Osteocyte (in vitro differentiated cells): Measurements from ENCODE around the gene ZFHX3. TPM values are rescaled to one million over a fixed set of nuclear protein-coding genes. Genes with fewer than 3 reads are reported as not detected.

Source experiments
- DNase-seq: peaks from one replicate; pipeline ENCODE4 v3.0.0; 2021; ENCODE audit warnings: mixed read lengths; ENCODE audit not compliant: unreplicated experiment; ENCODE audit errors: extremely low spot score
- H3K27ac Mint-ChIP-seq: one replicate; pipeline ENCODE4 v1.8.0; 2021; ENCODE audit warnings: mild to moderate bottlenecking, mixed read lengths; ENCODE audit not compliant: unreplicated experiment
- H3K27me3 Mint-ChIP-seq: one replicate; pipeline ENCODE4 v1.8.0; 2021; ENCODE audit warnings: mixed read lengths; ENCODE audit not compliant: unreplicated experiment
- H3K36me3 Mint-ChIP-seq: one replicate; pipeline ENCODE4 v1.8.0; 2021; ENCODE audit warnings: mixed read lengths; ENCODE audit not compliant: unreplicated experiment
- H3K4me1 Mint-ChIP-seq: one replicate; pipeline ENCODE4 v1.8.0; 2021; ENCODE audit warnings: mixed read lengths; ENCODE audit not compliant: unreplicated experiment
- H3K4me3 Mint-ChIP-seq: one replicate; pipeline ENCODE4 v1.8.0; 2021; ENCODE audit warnings: mild to moderate bottlenecking, moderate library complexity, mixed read lengths; ENCODE audit not compliant: unreplicated experiment
- H3K9me3 Mint-ChIP-seq: one replicate; pipeline ENCODE4 v1.8.0; 2021; ENCODE audit warnings: mixed read lengths; ENCODE audit not compliant: unreplicated experiment
- total RNA-seq: library from RNA; stranded (reverse); gene quantifications from 2 replicates; pipeline ENCODE4 v1.2.1, GENCODE V29; 2021
- TF ChIP-seq, protein P1 (sequence below): fragments of 200-600 bp; sonication (generic); IDR thresholded peaks from 2 replicates; pipeline ENCODE4 v1.5.0; 2021; ENCODE audit warnings: antibody characterized with exemption, mild to moderate bottlenecking, moderate library complexity

The ZFHX3 gene
- total RNA-seq, 1 donor from 2014 or later: 89.1 TPM

DNA sequence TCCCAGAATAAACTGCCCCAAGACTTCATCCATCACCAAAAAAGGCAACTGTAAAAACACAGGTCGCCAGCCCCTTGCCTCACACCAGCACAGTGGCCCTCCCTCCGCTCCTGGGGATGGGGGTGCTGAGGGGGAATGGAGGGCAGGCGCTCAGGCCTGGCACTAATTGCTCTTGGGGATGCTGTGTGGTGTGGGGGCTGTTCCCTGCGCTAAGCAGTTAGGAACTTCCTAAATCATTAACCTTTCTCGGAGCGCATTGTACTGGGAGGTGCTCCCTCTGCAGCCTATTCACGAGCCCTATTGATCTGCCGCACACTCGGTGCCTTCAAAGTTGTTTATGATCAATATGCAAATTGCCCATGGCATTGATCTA, 199.9 kb downstream of the ZFHX3 start:
- Mint-ChIP-seq H3K4me3 (no peak overlapping the region), H3K27ac (peak overlapping the region; percentile 99), H3K36me3 (peaks cover 10% of the 10 kb centered on the region), H3K4me1 (peaks cover 89% of the 10 kb centered on the region), H3K9me3 (no peaks in the 10 kb centered on the region), H3K27me3 (no peaks in the 10 kb centered on the region)
- TF ChIP-seq, protein P1, sequence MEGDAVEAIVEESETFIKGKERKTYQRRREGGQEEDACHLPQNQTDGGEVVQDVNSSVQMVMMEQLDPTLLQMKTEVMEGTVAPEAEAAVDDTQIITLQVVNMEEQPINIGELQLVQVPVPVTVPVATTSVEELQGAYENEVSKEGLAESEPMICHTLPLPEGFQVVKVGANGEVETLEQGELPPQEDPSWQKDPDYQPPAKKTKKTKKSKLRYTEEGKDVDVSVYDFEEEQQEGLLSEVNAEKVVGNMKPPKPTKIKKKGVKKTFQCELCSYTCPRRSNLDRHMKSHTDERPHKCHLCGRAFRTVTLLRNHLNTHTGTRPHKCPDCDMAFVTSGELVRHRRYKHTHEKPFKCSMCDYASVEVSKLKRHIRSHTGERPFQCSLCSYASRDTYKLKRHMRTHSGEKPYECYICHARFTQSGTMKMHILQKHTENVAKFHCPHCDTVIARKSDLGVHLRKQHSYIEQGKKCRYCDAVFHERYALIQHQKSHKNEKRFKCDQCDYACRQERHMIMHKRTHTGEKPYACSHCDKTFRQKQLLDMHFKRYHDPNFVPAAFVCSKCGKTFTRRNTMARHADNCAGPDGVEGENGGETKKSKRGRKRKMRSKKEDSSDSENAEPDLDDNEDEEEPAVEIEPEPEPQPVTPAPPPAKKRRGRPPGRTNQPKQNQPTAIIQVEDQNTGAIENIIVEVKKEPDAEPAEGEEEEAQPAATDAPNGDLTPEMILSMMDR: no peak
- no peak for DNase-seq

DNA sequence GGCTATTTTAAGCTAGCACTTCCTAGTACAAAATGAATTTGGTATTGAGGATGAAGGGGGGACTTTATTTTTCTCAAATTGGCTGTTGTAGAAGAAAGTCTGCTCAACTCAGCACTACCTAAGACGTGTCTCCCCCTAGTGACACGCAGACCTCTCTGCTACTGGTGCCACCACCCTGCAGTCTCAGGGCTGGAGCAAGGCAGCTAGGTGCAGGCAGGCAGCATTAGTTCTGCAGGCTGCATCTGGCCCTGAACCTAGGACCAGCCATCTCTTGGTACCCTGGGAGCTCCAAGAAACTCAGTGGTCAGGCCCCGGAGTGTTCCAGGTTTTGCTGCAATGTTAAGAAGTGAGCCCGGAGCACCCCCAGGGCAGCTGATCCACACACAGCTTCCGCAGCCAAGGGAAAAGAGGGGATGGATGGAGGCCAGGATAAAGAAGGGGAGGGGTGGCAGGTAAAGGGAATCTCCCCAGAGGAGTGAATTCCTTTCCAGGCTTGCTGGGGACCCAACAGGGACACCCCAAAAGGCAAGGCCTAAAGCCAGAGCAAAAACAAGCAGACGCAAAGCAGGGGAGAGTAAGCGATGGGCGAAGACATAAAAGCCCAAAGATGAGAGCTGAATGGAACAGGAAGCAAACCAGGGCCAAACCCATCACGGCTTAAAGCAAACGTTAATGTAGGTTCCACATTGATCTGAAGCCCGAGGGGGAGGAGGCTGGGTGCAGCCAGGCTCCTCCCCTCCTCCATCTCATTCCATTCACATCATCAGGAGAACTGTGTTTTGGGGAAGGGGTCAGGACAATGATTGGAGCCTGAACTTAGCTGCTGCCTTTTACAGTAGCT, 200.5 kb downstream of the ZFHX3 start:
- Mint-ChIP-seq H3K36me3 (peaks cover 9% of the 10 kb centered on the region), H3K9me3 (no peaks in the 10 kb centered on the region), H3K27me3 (no peaks in the 10 kb centered on the region), H3K27ac (peak overlapping the region; percentile 99), H3K4me1 (peaks cover 84% of the 10 kb centered on the region), H3K4me3 (peak overlapping the region; percentile 10)
- TF ChIP-seq, protein P1: peak; percentile 61
- DNase-seq: no peak

DNA sequence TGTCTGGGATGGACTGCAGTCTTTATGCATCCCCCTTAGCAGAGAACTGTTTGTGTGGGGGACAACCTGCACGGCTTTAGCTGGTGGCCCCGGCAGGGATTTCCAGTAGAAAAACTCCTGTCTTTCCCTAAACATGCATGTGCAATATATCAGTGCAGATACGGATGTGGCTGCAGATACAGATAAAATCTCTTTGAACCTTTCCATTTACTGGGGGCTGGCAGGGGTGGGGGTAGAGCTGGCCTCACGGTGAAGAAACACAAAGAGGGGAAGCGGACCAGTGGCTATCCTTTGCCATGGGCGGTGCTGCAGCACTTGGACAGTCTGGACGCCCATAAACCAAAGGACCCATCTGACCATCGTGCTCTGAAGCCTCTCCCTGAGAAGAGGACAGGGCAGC, 201.3 kb downstream of the ZFHX3 start:
- no peaks in the 10 kb centered on the region for H3K9me3 Mint-ChIP-seq
- no peak overlapping the region for H3K4me3 Mint-ChIP-seq
- peak overlapping the region; percentile 80 for H3K27ac Mint-ChIP-seq
- peaks cover 5% of the 10 kb centered on the region for H3K36me3 Mint-ChIP-seq
- peaks cover 83% of the 10 kb centered on the region for H3K4me1 Mint-ChIP-seq
- no peaks in the 10 kb centered on the region for H3K27me3 Mint-ChIP-seq
- TF ChIP-seq, protein P1: no peak
- DNase-seq: no peak

DNA sequence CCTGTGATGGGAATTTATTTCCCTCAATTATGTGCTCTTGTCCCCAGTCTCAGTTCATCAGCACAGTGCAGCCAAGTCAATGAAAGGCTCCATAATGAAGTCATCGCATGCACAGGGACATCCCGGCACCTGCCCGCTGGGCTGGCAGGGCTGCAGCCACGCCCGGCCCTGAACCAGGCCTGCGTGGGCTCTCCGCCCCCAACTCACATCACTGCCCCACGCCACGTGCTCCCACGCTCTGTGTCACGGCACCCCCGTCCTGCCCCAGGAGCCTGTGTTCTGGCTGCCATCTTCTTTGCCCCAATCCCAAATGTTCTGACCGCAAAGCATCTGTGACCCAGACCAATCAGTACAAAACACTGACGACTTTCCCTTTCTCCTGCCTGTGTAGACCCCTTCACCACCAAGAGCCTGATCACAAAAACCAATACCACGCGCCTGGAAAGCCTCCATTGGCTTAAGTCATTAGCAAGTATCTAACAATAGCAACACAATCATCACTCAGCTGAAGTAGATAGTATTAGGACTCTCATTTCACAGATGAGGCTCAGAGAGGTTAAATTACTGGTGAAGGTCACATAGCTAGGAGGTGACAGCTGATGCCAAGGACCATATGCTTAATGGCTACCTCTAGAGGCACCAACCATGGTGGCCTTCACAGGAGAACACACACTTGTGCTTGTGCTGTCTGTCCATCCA, 202.5 kb downstream of the ZFHX3 start:
- no peak overlapping the region for H3K4me3 Mint-ChIP-seq
- H3K9me3 Mint-ChIP-seq: no peaks in the 10 kb centered on the region
- H3K27me3 Mint-ChIP-seq: no peaks in the 10 kb centered on the region
- peaks cover 82% of the 10 kb centered on the region for H3K4me1 Mint-ChIP-seq
- no peak for DNase-seq
- peaks cover 5% of the 10 kb centered on the region for H3K36me3 Mint-ChIP-seq
- TF ChIP-seq, protein P1: no peak
- peak overlapping the region; percentile 80 for H3K27ac Mint-ChIP-seq

DNA sequence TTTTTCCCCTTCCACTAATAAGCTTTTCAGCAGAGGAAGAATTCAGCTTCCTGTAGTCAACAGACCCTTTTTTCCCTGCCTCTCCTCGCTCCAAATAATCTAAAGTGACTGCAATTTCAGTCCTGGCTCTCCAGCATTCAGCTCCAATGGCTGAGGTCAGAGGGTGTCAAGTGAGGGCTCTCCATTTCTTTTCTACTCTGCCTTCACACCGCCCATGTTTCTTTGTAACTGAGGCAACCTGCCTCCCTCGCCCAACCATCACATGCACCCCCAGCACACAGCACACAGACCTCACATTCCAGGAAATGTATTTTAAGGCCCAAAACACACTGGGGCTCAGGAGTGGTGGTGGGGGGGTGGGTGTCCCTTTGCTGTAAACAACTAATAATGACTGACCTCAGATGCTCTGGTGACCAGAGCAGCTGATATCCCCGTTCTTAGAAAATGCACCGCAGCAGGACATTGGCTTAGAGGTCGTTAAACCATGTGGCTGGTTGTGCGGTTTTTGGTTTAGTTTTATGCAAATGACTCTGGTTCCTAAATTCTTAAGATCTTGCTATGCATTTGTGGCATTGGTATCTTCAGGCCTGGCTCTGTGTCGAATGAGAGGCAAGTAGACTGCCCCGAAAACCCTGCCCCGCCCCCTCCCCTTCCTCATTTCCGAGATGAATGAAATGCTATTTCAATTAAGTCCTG, 203.6 kb downstream of the ZFHX3 start:
- TF ChIP-seq, protein P1: no peak
- no peaks in the 10 kb centered on the region for H3K27me3 Mint-ChIP-seq
- no peaks in the 10 kb centered on the region for H3K9me3 Mint-ChIP-seq
- no peak for DNase-seq
- peak overlapping the region; percentile 81 for H3K27ac Mint-ChIP-seq
- H3K4me1 Mint-ChIP-seq: peaks cover 80% of the 10 kb centered on the region
- peaks cover 5% of the 10 kb centered on the region for H3K36me3 Mint-ChIP-seq
- H3K4me3 Mint-ChIP-seq: no peak overlapping the region
